ENCODE data around the gene HTR7.
"Not testable (repeated sequence)": the region's sequence is repeated elsewhere in the genome, so short reads cannot be mapped to it uniquely, and the experiment has no call there.

Gene HTR7

GRCh38 chr10:90858461-90858968 is 676 bp upstream of the HTR7 start:
- DNase-seq (ENCODE audit: low read depth) = no peak

- DNase-seq (ENCODE audit: low read depth) = no peak
These were observed 740 bp downstream of the HTR7 start for GRCh38 chr10:90856964-90857634.

DNA sequence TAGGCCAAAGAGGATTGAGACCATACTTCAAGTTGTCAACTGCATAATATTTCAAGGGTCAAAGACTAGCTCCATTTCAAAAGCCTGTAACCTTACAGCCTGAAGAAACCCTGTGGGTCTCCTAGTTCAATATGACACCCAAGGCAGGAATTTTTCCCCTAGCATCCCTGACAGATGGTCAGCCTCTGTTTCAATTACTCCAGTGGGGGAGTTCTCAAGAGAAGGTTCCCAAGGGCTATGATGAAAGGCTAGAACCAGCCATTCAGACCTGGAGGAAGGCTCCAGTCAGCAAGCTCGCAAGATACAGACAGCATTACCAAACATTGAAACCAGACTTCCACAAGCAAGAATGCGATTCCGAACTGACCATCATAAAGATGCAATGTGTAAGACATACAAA is 1.6 kb downstream of the HTR7 start:
- no peak for DNase-seq (ENCODE audit: low read depth)

- no peak for DNase-seq (ENCODE audit: low read depth)
These were observed 2.7 kb downstream of the HTR7 start for GRCh38 chr10:90855126-90855525.

DNA sequence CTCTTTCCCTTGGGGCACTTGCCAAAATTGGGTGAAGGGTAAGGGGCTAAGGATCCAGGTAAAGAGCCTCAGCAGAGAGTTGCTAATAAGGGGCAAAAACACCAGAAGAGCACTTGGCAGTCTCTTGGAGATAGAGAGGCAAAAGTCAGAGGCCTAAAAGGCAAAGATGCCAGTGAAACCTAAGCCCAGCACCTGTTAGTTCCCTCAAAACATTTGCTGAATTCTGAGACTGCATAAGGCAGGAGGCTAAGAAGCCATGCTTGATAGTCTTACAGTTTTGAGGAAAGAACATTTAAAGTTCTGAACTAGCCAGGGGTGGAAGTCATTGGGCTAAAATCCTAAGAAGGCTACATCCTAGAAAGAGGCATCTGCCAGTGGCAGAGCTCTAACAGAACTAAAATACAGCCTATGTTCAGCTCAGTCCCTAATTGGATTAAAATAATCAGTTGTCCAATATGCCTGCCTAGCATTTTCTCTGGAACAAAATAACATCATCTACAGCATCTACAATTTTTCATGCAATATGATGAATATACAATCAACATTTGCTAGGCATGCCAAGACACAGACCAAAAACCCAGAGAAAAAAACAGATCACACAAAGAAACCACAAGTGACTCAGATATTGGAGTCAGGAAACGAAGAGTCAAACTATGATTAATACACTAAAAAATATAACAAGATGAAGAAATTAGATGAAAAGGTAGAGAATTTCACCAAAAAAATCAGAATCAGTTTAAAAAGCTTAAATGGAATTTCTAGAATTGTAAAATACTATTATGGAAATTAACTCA is 7.7 kb downstream of the HTR7 start:
- DNase-seq (ENCODE audit: low read depth) = no peak

DNA sequence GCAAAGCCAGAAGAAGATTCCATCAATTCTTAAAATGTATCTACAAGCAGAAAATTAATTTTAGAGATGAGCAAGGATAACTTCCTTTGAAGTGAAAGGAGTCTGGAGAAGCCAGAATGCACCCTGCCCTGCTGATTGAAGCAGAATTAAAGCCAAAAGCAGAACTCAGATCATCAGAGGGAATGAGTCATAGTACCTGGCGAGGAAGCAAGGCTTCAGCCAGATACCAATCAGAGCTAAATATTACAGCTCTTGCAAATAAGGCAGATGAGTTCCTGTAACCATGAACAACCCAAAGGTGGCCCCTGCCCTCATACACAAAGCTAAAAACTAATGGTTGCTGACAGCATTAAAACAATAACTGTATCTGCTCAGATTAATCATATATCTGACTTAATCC is 10.4 kb downstream of the HTR7 start:
- no peak for DNase-seq (ENCODE audit: low read depth)

DNA sequence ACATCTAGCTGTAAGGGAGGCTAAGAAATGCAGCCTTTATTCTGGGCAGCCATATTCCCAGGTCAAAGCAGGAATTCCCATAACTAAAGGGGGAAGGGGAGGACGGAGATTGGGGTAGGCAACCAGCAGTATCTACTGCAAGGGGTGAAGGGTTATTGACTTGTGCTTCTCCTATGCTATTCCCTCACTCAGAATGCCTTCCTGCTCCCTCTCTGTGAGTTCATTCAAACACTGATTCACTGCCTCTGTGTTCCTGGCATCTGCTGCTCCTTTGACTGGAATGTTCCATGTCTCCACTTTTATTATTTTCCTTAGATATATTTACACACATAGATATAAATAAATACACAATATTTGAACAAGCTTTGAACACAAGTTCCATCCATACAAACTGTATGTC is 11.1 kb downstream of the HTR7 start:
- DNase-seq (ENCODE audit: low read depth) = no peak

GRCh38 chr10:90845726-90846125 is 12.1 kb downstream of the HTR7 start:
- DNase-seq (ENCODE audit: low read depth) = no peak

DNA sequence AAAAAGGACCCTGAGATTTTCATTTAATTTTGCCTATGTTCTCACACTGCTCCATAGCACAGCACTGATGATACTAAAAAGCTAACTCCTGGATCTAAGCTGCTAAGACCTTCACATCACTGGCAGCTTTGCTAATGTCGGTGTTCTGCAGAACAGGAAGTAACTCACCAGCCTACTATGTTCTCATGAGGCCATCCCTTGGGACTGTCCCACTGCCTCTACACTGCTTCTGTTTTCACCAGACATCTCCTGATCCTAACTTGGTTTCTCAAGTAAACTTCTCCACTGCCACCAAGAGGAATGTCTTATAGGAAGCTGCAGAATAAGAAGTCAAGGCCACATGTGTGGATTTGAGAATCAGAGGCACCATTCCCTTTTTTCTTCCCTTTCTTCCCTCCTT is 15.1 kb downstream of the HTR7 start:
- no peak for DNase-seq (ENCODE audit: low read depth)

DNA sequence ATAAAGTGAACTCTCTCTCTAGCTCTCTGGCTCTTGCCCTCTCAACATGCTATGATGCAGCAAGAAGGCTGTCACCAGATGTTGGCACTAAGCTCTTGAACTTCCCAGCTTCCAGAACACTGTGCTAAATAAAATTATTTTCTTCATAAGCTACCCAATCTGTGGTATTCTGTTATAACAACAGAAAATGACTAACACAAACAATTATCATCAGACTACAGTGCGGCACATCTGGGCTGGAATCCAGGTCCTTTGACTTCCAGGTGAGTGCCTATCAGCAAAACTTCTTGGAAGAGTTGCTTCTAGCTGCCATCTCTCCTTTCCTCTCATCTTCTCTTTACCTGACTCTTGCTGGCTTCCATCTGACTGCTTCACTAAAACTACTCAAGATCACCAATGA is 20.4 kb downstream of the HTR7 start:
- DNase-seq (ENCODE audit: low read depth) = no peak

- DNase-seq (ENCODE audit: low read depth) = no peak
These were observed 23.5 kb downstream of the HTR7 start for GRCh38 chr10:90834326-90834725.

GRCh38 chr10:90832111-90832510 is 25.7 kb downstream of the HTR7 start:
- DNase-seq (ENCODE audit: low read depth) = no peak

- no peak for DNase-seq (ENCODE audit: low read depth)
These were observed 35.3 kb downstream of the HTR7 start for GRCh38 chr10:90822508-90822907.

- DNase-seq (ENCODE audit: low read depth) = not testable (repeated sequence)
These were observed 36.0 kb downstream of the HTR7 start for GRCh38 chr10:90821864-90822263.

GRCh38 chr10:90819911-90820310 is 37.9 kb downstream of the HTR7 start:
- DNase-seq (ENCODE audit: low read depth) = no peak

DNA sequence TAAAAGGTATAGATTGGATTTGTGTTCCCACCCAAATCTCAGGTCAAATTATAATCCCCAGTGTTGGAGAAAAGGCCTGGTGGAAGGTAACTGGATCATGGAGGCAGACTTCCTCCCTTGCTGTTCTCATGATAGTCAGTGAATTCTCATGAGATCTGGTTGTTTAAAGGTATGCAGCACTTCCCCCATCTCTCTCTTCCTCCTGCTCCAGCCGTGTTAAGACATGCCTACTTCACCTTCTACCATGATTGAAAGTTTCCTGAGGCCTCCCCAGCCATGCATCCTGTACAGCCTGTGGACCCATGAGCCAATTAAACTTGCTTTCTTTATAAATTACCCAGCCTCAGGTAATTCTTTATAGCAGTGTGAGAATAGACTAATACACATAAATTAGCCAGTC is 39.1 kb downstream of the HTR7 start:
- no peak for DNase-seq (ENCODE audit: low read depth)

- no peak for DNase-seq (ENCODE audit: low read depth)
These were observed 40.5 kb downstream of the HTR7 start for GRCh38 chr10:90817128-90817889.

GRCh38 chr10:90816466-90816865 is 41.4 kb downstream of the HTR7 start:
- DNase-seq (ENCODE audit: low read depth) = no peak

- no peak for DNase-seq (ENCODE audit: low read depth)
These were observed 44.1 kb downstream of the HTR7 start for GRCh38 chr10:90813594-90814365.

DNA sequence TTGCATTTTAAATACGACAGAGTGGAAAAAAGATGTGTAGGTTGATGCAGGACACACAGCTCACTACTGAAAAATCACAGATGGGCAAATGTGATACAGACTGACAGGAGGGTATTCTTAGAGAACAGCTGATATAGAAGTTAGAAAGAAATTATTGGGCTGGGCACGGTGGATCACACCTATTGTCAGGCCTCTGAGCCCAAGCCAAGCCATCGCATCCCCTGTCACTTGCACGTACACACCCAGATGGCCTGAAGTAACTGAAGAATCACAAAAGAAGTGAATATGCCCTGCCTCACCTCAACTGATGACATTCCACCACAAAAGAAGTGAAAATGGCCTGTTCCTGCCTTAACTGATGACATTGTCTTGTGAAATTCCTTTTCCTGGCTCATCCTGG is 50.7 kb downstream of the HTR7 start:
- not testable (repeated sequence) for DNase-seq (ENCODE audit: low read depth)

GRCh38 chr10:90806677-90807076 is 51.2 kb downstream of the HTR7 start:
- no peak for DNase-seq (ENCODE audit: low read depth)

- DNase-seq (ENCODE audit: low read depth) = no peak
These were observed 52.6 kb downstream of the HTR7 start for GRCh38 chr10:90805206-90805605.

Measured in stimulated activated CD8-positive, alpha-beta memory T cell treated with anti-CD3 and anti-CD28 coated beads, Interleukin-4, amount 100 ng/mL, for 24 hours (primary cell).